GM23338 (cell line): ENCODE data around the gene HIGD1B.

Source experiments
- CREB1 ChIP-seq: fragments of 250-450 bp; sonication (Bioruptor Pico); IDR thresholded peaks from 2 replicates; pipeline ENCODE4 v1.5.0; 2020; ENCODE audit warnings: low read depth, mild to moderate bottlenecking, moderate library complexity
- EZH2 ChIP-seq: fragments of 200-600 bp; sonication (generic); IDR thresholded peaks from one replicate; pipeline ENCODE4 v1.8.0; 2017; ENCODE audit warnings: antibody characterized with exemption, mild to moderate bottlenecking, low read depth; ENCODE audit not compliant: unreplicated experiment
- EZH2phosphoT487 ChIP-seq: fragments of 200-600 bp; sonication (generic); IDR thresholded peaks from one replicate; pipeline ENCODE4 v1.8.1; 2018; ENCODE audit warnings: antibody characterized with exemption; ENCODE audit not compliant: unreplicated experiment
- POLR2AphosphoS5 ChIP-seq: IDR thresholded peaks from 2 replicates; pipeline ENCODE4 v1.6.1; 2016; ENCODE audit warnings: antibody characterized with exemption, low read depth
- STAT1 ChIP-seq: IDR thresholded peaks from one replicate; pipeline ENCODE4 v1.6.1; 2016; ENCODE audit warnings: antibody characterized with exemption; ENCODE audit not compliant: unreplicated experiment
- ZNF331 ChIP-seq: fragments of 250-450 bp; sonication (Bioruptor Pico); IDR thresholded peaks from 2 replicates; pipeline ENCODE4 v1.5.0; 2020; ENCODE audit warnings: low read depth, mild to moderate bottlenecking, moderate library complexity
- TF ChIP-seq, protein P1 (sequence below), 2 experiments: fragments of 200-600 bp in 1 of 2; sonication (generic) in 1 of 2; conservative IDR thresholded peaks; 2 replicates each; pipeline versions ENCODE4 v1.5.1 to v1.6.1; 2016 to 2017; ENCODE audit warnings: antibody characterized with exemption in 2 of 2, low read depth in 2 of 2, mild to moderate bottlenecking in 2 of 2, moderate library complexity in 1 of 2
- TF ChIP-seq, protein P2 (sequence below): IDR thresholded peaks from one replicate; pipeline ENCODE4 v1.6.1; 2018; ENCODE audit warnings: antibody characterized with exemption; ENCODE audit not compliant: unreplicated experiment

DNA sequence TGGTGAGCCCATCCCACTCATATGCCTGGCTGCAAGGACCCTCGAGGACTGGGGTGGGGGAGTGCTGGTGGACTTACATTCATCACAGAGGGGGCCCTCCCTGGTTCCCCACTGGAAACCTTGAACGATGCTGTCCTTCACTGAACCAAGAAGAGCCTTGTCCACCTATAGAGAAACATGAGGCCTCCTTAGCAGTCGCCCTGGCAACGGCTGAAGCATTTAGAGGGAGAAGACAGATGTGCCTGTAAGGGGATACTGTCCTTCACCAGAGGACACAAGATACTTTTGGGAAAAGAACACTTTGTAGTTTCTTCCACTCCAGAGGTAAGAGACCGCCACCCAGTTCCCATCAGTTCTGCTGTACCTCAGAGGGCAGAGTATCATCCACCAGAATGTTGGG is 6.5 kb downstream of the HIGD1B start:
- TF ChIP-seq, protein P1, sequence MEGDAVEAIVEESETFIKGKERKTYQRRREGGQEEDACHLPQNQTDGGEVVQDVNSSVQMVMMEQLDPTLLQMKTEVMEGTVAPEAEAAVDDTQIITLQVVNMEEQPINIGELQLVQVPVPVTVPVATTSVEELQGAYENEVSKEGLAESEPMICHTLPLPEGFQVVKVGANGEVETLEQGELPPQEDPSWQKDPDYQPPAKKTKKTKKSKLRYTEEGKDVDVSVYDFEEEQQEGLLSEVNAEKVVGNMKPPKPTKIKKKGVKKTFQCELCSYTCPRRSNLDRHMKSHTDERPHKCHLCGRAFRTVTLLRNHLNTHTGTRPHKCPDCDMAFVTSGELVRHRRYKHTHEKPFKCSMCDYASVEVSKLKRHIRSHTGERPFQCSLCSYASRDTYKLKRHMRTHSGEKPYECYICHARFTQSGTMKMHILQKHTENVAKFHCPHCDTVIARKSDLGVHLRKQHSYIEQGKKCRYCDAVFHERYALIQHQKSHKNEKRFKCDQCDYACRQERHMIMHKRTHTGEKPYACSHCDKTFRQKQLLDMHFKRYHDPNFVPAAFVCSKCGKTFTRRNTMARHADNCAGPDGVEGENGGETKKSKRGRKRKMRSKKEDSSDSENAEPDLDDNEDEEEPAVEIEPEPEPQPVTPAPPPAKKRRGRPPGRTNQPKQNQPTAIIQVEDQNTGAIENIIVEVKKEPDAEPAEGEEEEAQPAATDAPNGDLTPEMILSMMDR (conservative IDR thresholded peaks at IDR 0.05; ENCODE audit: low read depth in 2 of 2) = no peak
- TF ChIP-seq CREB1 (CRISPR knock-in tag) = no peak
- TF ChIP-seq ZNF331 = no peak
- TF ChIP-seq EZH2 = no peak
- TF ChIP-seq STAT1 = no peak
- no peak for TF ChIP-seq POLR2AphosphoS5
- TF ChIP-seq, protein P2, sequence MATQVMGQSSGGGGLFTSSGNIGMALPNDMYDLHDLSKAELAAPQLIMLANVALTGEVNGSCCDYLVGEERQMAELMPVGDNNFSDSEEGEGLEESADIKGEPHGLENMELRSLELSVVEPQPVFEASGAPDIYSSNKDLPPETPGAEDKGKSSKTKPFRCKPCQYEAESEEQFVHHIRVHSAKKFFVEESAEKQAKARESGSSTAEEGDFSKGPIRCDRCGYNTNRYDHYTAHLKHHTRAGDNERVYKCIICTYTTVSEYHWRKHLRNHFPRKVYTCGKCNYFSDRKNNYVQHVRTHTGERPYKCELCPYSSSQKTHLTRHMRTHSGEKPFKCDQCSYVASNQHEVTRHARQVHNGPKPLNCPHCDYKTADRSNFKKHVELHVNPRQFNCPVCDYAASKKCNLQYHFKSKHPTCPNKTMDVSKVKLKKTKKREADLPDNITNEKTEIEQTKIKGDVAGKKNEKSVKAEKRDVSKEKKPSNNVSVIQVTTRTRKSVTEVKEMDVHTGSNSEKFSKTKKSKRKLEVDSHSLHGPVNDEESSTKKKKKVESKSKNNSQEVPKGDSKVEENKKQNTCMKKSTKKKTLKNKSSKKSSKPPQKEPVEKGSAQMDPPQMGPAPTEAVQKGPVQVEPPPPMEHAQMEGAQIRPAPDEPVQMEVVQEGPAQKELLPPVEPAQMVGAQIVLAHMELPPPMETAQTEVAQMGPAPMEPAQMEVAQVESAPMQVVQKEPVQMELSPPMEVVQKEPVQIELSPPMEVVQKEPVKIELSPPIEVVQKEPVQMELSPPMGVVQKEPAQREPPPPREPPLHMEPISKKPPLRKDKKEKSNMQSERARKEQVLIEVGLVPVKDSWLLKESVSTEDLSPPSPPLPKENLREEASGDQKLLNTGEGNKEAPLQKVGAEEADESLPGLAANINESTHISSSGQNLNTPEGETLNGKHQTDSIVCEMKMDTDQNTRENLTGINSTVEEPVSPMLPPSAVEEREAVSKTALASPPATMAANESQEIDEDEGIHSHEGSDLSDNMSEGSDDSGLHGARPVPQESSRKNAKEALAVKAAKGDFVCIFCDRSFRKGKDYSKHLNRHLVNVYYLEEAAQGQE = no peak
- no peak for TF ChIP-seq EZH2phosphoT487
